Loucy (cell line): ENCODE data around the gene STXBP6.

Experiments
- H2AFZ ChIP-seq: fragments of 200-600 bp; sonication (generic); 2 replicates; pipeline ENCODE4 v1.6.0; 2016; ENCODE audit warnings: antibody characterized with exemption, mild to moderate bottlenecking, low read length, moderate library complexity
- H3F3A ChIP-seq: fragments of 200-600 bp; 2 replicates; pipeline ENCODE4 v1.6.0; 2016; ENCODE audit warnings: antibody characterized with exemption, low read depth, mild to moderate bottlenecking
- H3K27me3 ChIP-seq: fragments of 200-600 bp; sonication (generic); 2 replicates; pipeline ENCODE4 v1.6.1; 2014; ENCODE audit warnings: low read length, mild to moderate bottlenecking; ENCODE audit not compliant: insufficient read depth, poor library complexity, severe bottlenecking
- H3K36me3 ChIP-seq: fragments of 200-600 bp; sonication (generic); 2 replicates; pipeline ENCODE4 v1.6.1; 2016; ENCODE audit warnings: low read length; ENCODE audit not compliant: insufficient read depth
- H3K4me1 ChIP-seq: fragments of 200-600 bp; sonication (generic); 2 replicates; pipeline ENCODE4 v1.5.1; 2014; ENCODE audit warnings: low read length, mild to moderate bottlenecking; ENCODE audit not compliant: insufficient read depth, poor library complexity, severe bottlenecking
- H3K4me2 ChIP-seq: fragments of 200-600 bp; sonication (generic); 2 replicates; pipeline ENCODE4 v1.6.0; 2014; ENCODE audit warnings: antibody characterized with exemption, low read length, low read depth, mild to moderate bottlenecking; ENCODE audit not compliant: poor library complexity, severe bottlenecking
- H3K4me3 ChIP-seq: fragments of 200-600 bp; sonication (generic); 2 replicates; pipeline ENCODE4 v1.5.1; 2014; ENCODE audit warnings: low read length, mild to moderate bottlenecking, mixed read lengths; ENCODE audit not compliant: poor library complexity, severe bottlenecking
- H3K79me2 ChIP-seq: fragments of 200-600 bp; sonication (generic); 2 replicates; pipeline ENCODE4 v1.6.1; 2014; ENCODE audit warnings: low read length; ENCODE audit not compliant: insufficient read depth
- H3K9ac ChIP-seq: fragments of 200-600 bp; sonication (generic); 2 replicates; pipeline ENCODE4 v1.6.0; 2014; ENCODE audit warnings: mild to moderate bottlenecking, low read depth, low read length, moderate library complexity; ENCODE audit not compliant: poor library complexity, severe bottlenecking
- H3K9me2 ChIP-seq: fragments of 200-600 bp; sonication (generic); replicated peaks from 2 replicates; pipeline ENCODE4 v1.6.1; 2016; ENCODE audit warnings: low read depth, low read length, mixed read lengths
- H3K9me3 ChIP-seq: fragments of 200-600 bp; sonication (generic); 2 replicates; pipeline ENCODE4 v1.6.1; 2014; ENCODE audit warnings: mild to moderate bottlenecking, antibody characterized with exemption, low read length, low read depth; ENCODE audit not compliant: insufficient read depth
- H4K20me1 ChIP-seq: fragments of 200-600 bp; sonication (generic); 2 replicates; pipeline ENCODE4 v1.6.0; 2014; ENCODE audit warnings: antibody characterized with exemption, low read length, mild to moderate bottlenecking; ENCODE audit not compliant: insufficient read depth, poor library complexity, severe bottlenecking
- EZH2phosphoT487 ChIP-seq: fragments of 200-600 bp; IDR thresholded peaks from 2 replicates; pipeline ENCODE4 v1.6.1; 2018; ENCODE audit warnings: antibody characterized with exemption, mild to moderate bottlenecking, moderate library complexity, borderline replicate concordance
- TF ChIP-seq, protein P1 (sequence below): fragments of 200-600 bp; sonication (generic); conservative IDR thresholded peaks from 2 replicates; pipeline ENCODE4 v1.5.1; 2014; ENCODE audit warnings: mild to moderate bottlenecking, antibody characterized with exemption, low read length

The STXBP6 gene

DNA sequence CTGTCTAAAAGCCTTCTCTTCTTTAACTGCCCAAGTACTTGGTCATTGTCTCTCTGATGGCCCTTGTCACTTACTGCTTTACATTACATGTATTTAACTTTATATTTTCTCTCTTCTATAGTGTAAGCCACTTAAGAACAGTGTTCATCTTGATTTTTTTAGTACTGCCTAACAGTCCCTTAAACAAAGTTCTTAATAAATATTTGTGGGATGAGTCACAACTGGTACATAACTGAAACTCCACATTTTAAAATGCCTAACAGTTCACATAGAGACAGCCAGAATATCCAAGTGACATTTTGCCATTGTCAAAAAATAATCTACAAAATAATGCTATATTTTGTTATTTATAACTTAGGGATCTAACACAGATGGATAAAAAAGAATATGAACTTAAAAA lies 146.6 kb downstream of the STXBP6 start:
- no peak overlapping the region for H3K4me2 ChIP-seq
- TF ChIP-seq EZH2phosphoT487, result no peak
- TF ChIP-seq, protein P1, sequence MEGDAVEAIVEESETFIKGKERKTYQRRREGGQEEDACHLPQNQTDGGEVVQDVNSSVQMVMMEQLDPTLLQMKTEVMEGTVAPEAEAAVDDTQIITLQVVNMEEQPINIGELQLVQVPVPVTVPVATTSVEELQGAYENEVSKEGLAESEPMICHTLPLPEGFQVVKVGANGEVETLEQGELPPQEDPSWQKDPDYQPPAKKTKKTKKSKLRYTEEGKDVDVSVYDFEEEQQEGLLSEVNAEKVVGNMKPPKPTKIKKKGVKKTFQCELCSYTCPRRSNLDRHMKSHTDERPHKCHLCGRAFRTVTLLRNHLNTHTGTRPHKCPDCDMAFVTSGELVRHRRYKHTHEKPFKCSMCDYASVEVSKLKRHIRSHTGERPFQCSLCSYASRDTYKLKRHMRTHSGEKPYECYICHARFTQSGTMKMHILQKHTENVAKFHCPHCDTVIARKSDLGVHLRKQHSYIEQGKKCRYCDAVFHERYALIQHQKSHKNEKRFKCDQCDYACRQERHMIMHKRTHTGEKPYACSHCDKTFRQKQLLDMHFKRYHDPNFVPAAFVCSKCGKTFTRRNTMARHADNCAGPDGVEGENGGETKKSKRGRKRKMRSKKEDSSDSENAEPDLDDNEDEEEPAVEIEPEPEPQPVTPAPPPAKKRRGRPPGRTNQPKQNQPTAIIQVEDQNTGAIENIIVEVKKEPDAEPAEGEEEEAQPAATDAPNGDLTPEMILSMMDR, result no peak

GRCh38 chr14:24900269-24901100 lies 149.5 kb downstream of the STXBP6 start:
- Histone ChIP-seq H4K20me1 (no peaks in the 10 kb centered on the region), H3K4me2 (no peak overlapping the region), H3K9ac (no peak overlapping the region), H2AFZ (no peak overlapping the region), H3K4me3 (no peak overlapping the region), H3K79me2 (no peaks in the 10 kb centered on the region), H3K27me3 (no peaks in the 10 kb centered on the region), H3K4me1 (no peaks in the 10 kb centered on the region), H3K9me3 (no peaks in the 10 kb centered on the region), H3F3A (no peaks in the 10 kb centered on the region), H3K9me2 (no peaks in the 10 kb centered on the region), H3K36me3 (no peaks in the 10 kb centered on the region)
- no peak for TF ChIP-seq EZH2phosphoT487
- TF ChIP-seq, protein P1, result no peak

More for the DNA sequence above, 146.6 kb downstream of the STXBP6 start:
- H3K79me2 ChIP-seq, result no peaks in the 10 kb centered on the region
- H3K9ac ChIP-seq, result no peak overlapping the region
- H3F3A ChIP-seq, result no peaks in the 10 kb centered on the region
- H3K4me3 ChIP-seq, result no peak overlapping the region
- no peaks in the 10 kb centered on the region for H3K9me3 ChIP-seq
- no peak overlapping the region for H2AFZ ChIP-seq
- H3K4me1 ChIP-seq, result no peaks in the 10 kb centered on the region
- H3K27me3 ChIP-seq, result no peaks in the 10 kb centered on the region
- no peaks in the 10 kb centered on the region for H3K36me3 ChIP-seq
- no peaks in the 10 kb centered on the region for H3K9me2 ChIP-seq
- H4K20me1 ChIP-seq, result no peaks in the 10 kb centered on the region

DNA sequence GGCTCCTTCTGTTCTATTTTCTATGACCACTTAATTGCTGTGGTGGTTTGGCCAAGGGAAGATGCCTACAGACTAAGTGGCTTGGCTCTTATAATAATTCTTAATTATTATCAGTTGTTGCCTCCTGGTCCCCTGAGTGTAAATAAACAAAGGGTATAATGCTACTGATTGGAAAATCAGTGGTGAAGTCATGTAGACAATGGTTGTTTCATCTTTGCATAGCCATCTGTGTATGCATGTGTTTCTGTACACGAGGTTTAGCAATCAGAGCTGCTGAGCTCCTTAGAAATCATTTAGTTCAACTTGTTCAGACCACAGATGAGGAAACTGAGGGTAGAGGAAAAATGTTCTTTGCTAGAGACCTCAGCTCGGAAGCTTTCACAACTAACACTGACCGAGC lies 152.2 kb downstream of the STXBP6 start:
- Histone ChIP-seq H3K4me2 (no peak overlapping the region), H3K27me3 (no peaks in the 10 kb centered on the region), H4K20me1 (no peaks in the 10 kb centered on the region), H3K9ac (no peak overlapping the region), H3F3A (no peaks in the 10 kb centered on the region), H3K79me2 (no peaks in the 10 kb centered on the region), H3K36me3 (no peaks in the 10 kb centered on the region), H2AFZ (no peak overlapping the region), H3K9me2 (no peaks in the 10 kb centered on the region), H3K4me3 (no peak overlapping the region), H3K9me3 (no peaks in the 10 kb centered on the region), H3K4me1 (no peaks in the 10 kb centered on the region)
- TF ChIP-seq EZH2phosphoT487, result no peak
- TF ChIP-seq, protein P1, result no peak
